ENCODE results near the gene GALNS.
"Not testable (repeated sequence)": the region's sequence is repeated elsewhere in the genome, so short reads cannot be mapped to it uniquely, and the experiment has no call there.

The GALNS gene

GRCh38 chr16:88798772-88799455 is 57.8 kb downstream of the GALNS start:
- no peak for DNase-seq

- no peak for DNase-seq
These were observed 58.7 kb downstream of the GALNS start for GRCh38 chr16:88798073-88798472.

GRCh38 chr16:88796278-88796677 is 60.5 kb downstream of the GALNS start:
- DNase-seq, result no peak

- DNase-seq, result peak in 1 of 2 experiments; percentile 47
These were observed 63.3 kb downstream of the GALNS start for GRCh38 chr16:88793251-88793954.

- no peak for DNase-seq
These were observed 64.0 kb downstream of the GALNS start for GRCh38 chr16:88792668-88793250.

GRCh38 chr16:88792078-88792550 is 64.6 kb downstream of the GALNS start:
- peak in 1 of 2 experiments; percentile 40 for DNase-seq

GRCh38 chr16:88790312-88791211 is 66.2 kb downstream of the GALNS start:
- peak; percentile 78 to 83 for DNase-seq

GRCh38 chr16:88789594-88789993 is 67.2 kb downstream of the GALNS start:
- no peak for DNase-seq

- DNase-seq, result not testable (repeated sequence)
These were observed 68.0 kb downstream of the GALNS start for GRCh38 chr16:88788749-88789148.

GRCh38 chr16:88787579-88788314 is 69.0 kb downstream of the GALNS start:
- no peak for DNase-seq

- DNase-seq, result peak; percentile 84 to 85
These were observed 71.4 kb downstream of the GALNS start, which contains the start of gene PIEZO1 for GRCh38 chr16:88785106-88785924. Gene PIEZO1 (minus strand): TSS chr16:88785220. CDS start chr16:88784964, 256 bp downstream.

- no peak for DNase-seq
These were observed 72.0 kb downstream of the GALNS start for GRCh38 chr16:88784856-88785105.

GRCh38 chr16:88784074-88784855 is 72.5 kb downstream of the GALNS start:
- DNase-seq, result peak; percentile 63 to 74

- DNase-seq, result peak; percentile 49 to 52
These were observed 73.2 kb downstream of the GALNS start for GRCh38 chr16:88783391-88784073.

- DNase-seq, result peak; percentile 87 to 88
These were observed 74.0 kb downstream of the GALNS start for GRCh38 chr16:88782454-88783390.

- peak; percentile 77 to 83 for DNase-seq
These were observed 75.3 kb downstream of the GALNS start for GRCh38 chr16:88781140-88782077.
